Naive thymus-derived CD4-positive, alpha-beta T cell (primary cell): ENCODE measurements around the gene FMNL2. TPM values are rescaled to one million over a fixed set of nuclear protein-coding genes. Genes with fewer than 3 reads are reported as not detected.

Experiments used
- ATAC-seq: fragments of 150-1000 bp; cut with Tn5 transposase; 2 replicates; pipeline ENCODE4 v1.10.0; 2021; ENCODE audit warnings: mild to moderate bottlenecking, moderate library complexity
- CTCF ChIA-PET: fragments of 350-600 bp; sonication (Branson Sonifier 250); formaldehyde crosslinking; loops from one replicate; lab custom pipeline; 2021; ENCODE audit warnings: antibody characterized with exemption; lab: Charles Lee
- POLR2A ChIA-PET: fragments of 350-600 bp; sonication (Branson Sonifier 250); formaldehyde crosslinking; loops from one replicate; lab custom pipeline; 2021; ENCODE audit warnings: antibody characterized with exemption, inconsistent platforms; lab: Charles Lee
- DNase-seq, 9 donors: peaks; one replicate each; pipeline versions ENCODE4 v3.0.0 to v3.0.0-alpha.2; 2020 to 2022; ENCODE audit warnings: mixed read lengths in 1 of 9
- H3K27ac ChIP-seq: one replicate; pipeline ENCODE4 v1.7.0; 2013; ENCODE audit warnings: mild to moderate bottlenecking, low read depth, low read length, moderate library complexity
- H3K27me3 ChIP-seq, 2 donors: one replicate each; pipeline ENCODE4 v1.7.0; 2013; ENCODE audit warnings: low read length in 2 of 2, mild to moderate bottlenecking in 2 of 2, moderate library complexity in 2 of 2; ENCODE audit not compliant: control insufficient read depth in 2 of 2, insufficient read depth in 2 of 2
- H3K36me3 ChIP-seq, 3 experiments: 1 replicate in 2 of 3; 2 replicates in 1 of 3; pipeline ENCODE4 v1.7.0; 2013; ENCODE audit warnings: low read length in 3 of 3, mild to moderate bottlenecking in 3 of 3, moderate library complexity in 1 of 3; ENCODE audit not compliant: insufficient read depth in 3 of 3, control insufficient read depth in 2 of 3
- H3K4me1 ChIP-seq, 2 donors: one replicate each; pipeline ENCODE4 v1.7.0; 2013; ENCODE audit warnings: low read length in 2 of 2, mild to moderate bottlenecking in 2 of 2, moderate library complexity in 1 of 2; ENCODE audit not compliant: control insufficient read depth in 2 of 2, insufficient read depth in 2 of 2
- H3K4me3 ChIP-seq: 2 replicates; pipeline ENCODE4 v1.7.0; 2013; ENCODE audit warnings: mild to moderate bottlenecking, low read length
- H3K9me3 ChIP-seq, 3 experiments: 1 replicate in 2 of 3; 2 replicates in 1 of 3; pipeline ENCODE4 v1.7.0; 2013; ENCODE audit warnings: low read length in 3 of 3; ENCODE audit not compliant: control insufficient read depth in 2 of 3
- H3K27ac Mint-ChIP-seq, 9 donors: one replicate each; pipeline ENCODE4 v1.8.0; 2020 to 2022; ENCODE audit warnings: mixed read lengths in 9 of 9, mild to moderate bottlenecking in 8 of 9, moderate library complexity in 5 of 9, inconsistent platforms in 2 of 9
- H3K27me3 Mint-ChIP-seq, 5 donors: one replicate each; pipeline ENCODE4 v1.8.0; 2021 to 2022; ENCODE audit warnings: mixed read lengths in 5 of 5, mild to moderate bottlenecking in 1 of 5
- H3K36me3 Mint-ChIP-seq, 5 donors: one replicate each; pipeline ENCODE4 v1.8.0; 2020 to 2022; ENCODE audit warnings: mixed read lengths in 5 of 5, mild to moderate bottlenecking in 3 of 5, inconsistent platforms in 1 of 5
- H3K4me1 Mint-ChIP-seq, 7 donors: one replicate each; pipeline ENCODE4 v1.8.0; 2020 to 2022; ENCODE audit warnings: mixed read lengths in 7 of 7, mild to moderate bottlenecking in 3 of 7, inconsistent platforms in 1 of 7
- H3K4me3 Mint-ChIP-seq, 10 donors: one replicate each; pipeline ENCODE4 v1.8.0; 2020 to 2022; ENCODE audit warnings: mild to moderate bottlenecking in 10 of 10, mixed read lengths in 10 of 10, moderate library complexity in 6 of 10, inconsistent platforms in 2 of 10
- H3K9me3 Mint-ChIP-seq, 11 donors: one replicate each; pipeline ENCODE4 v1.8.0; 2020 to 2022; ENCODE audit warnings: mixed read lengths in 11 of 11, mild to moderate bottlenecking in 4 of 11, inconsistent platforms in 1 of 11, moderate library complexity in 1 of 11
- intact Hi-C, 2 donors: fragments of 100-400 bp; cut with micrococcal nuclease; formaldehyde crosslinking; loops; one replicate each; pipeline ENCODE4 v1.15.1; 2023
- polyA plus RNA-seq, 2 donors: library from polyadenylated mRNA; unstranded; fragments of 300-500 nt; fragmentation: Illumina TruSeq; gene quantifications; one replicate each; pipeline ENCODE4 v1.2.3, GENCODE V29; 2021
- total RNA-seq, 6 experiments: library from RNA in 5 of 6; stranded (reverse) in 5 of 6; gene quantifications; 1 replicate in 5 of 6; 2 replicates in 1 of 6; pipeline ENCODE4 v1.2.3 and lab custom pipeline; 2021 to 2026

FMNL2 gene
- total and polyA plus RNA-seq, 7 experiments from 2014 or later = 0.16 to 2.7 (median 1.2) TPM

- no peaks in the 10 kb centered on the region for H3K36me3 Mint-ChIP-seq
- no peaks in the 10 kb centered on the region for H3K9me3 Mint-ChIP-seq
- no peak overlapping the region for H3K27ac ChIP-seq
- no peaks in the 10 kb centered on the region for H3K9me3 ChIP-seq
- no peak overlapping the region for H3K27ac Mint-ChIP-seq
- no peak overlapping the region for H3K4me3 ChIP-seq
- H3K4me3 Mint-ChIP-seq = no peak overlapping the region
- H3K27me3 Mint-ChIP-seq = peaks cover 0 to 9% (median 0%) of the 10 kb centered on the region in 5 donors
- ATAC-seq = no peak
- H3K36me3 ChIP-seq = no peaks in the 10 kb centered on the region
- ChIA-PET CTCF (no interaction called here), POLR2A (no interaction called here)
- H3K4me1 Mint-ChIP-seq = no peaks in the 10 kb centered on the region
- DNase-seq = no peak
- H3K27me3 ChIP-seq = no peaks in the 10 kb centered on the region
- H3K4me1 ChIP-seq = no peaks in the 10 kb centered on the region
- intact Hi-C loops = no loop called here
Measured at GRCh38 chr2:152548996-152549395, 214.0 kb downstream of the FMNL2 start.

GRCh38 chr2:152549423-152549822 lies 214.4 kb downstream of the FMNL2 start:
- H3K27me3 Mint-ChIP-seq = peaks cover 0 to 9% (median 0%) of the 10 kb centered on the region in 5 donors
- Histone ChIP-seq H3K27me3 (no peaks in the 10 kb centered on the region), H3K4me1 (no peaks in the 10 kb centered on the region), H3K27ac (no peak overlapping the region), H3K9me3 (no peaks in the 10 kb centered on the region), H3K4me3 (no peak overlapping the region), H3K36me3 (no peaks in the 10 kb centered on the region)
- no peak overlapping the region for H3K27ac Mint-ChIP-seq
- H3K4me1 Mint-ChIP-seq = no peaks in the 10 kb centered on the region
- intact Hi-C loops = no loop called here
- no peaks in the 10 kb centered on the region for H3K36me3 Mint-ChIP-seq
- ChIA-PET POLR2A (no interaction called here), CTCF (no interaction called here)
- DNase-seq = no peak
- no peaks in the 10 kb centered on the region for H3K9me3 Mint-ChIP-seq
- ATAC-seq = no peak
- no peak overlapping the region for H3K4me3 Mint-ChIP-seq

- CTCF ChIA-PET = no interaction called here
Measured at GRCh38 chr2:152550386-152550785, 215.4 kb downstream of the FMNL2 start.

GRCh38 chr2:152552888-152553287 lies 217.9 kb downstream of the FMNL2 start:
- intact Hi-C loops = no loop called here

More at GRCh38 chr2:152550386-152550785, 215.4 kb downstream of the FMNL2 start:
- Mint-ChIP-seq H3K9me3 (no peaks in the 10 kb centered on the region), H3K27me3 (peaks cover 0 to 9% (median 0%) of the 10 kb centered on the region in 5 donors), H3K4me3 (no peak overlapping the region), H3K27ac (no peak overlapping the region), H3K36me3 (no peaks in the 10 kb centered on the region), H3K4me1 (no peaks in the 10 kb centered on the region)
- no peak overlapping the region for H3K27ac ChIP-seq
- POLR2A ChIA-PET = no interaction called here
- ATAC-seq = no peak
- no peaks in the 10 kb centered on the region for H3K36me3 ChIP-seq
- intact Hi-C loops = no loop called here
- DNase-seq = no peak
- H3K27me3 ChIP-seq = no peaks in the 10 kb centered on the region
- no peaks in the 10 kb centered on the region for H3K4me1 ChIP-seq
- H3K9me3 ChIP-seq = no peaks in the 10 kb centered on the region
- no peak overlapping the region for H3K4me3 ChIP-seq

GRCh38 chr2:152553518-152553917 lies 218.5 kb downstream of the FMNL2 start:
- intact Hi-C loops = no loop called here
- Mint-ChIP-seq H3K36me3 (no peaks in the 10 kb centered on the region), H3K27me3 (peaks cover 0 to 9% (median 0%) of the 10 kb centered on the region in 5 donors), H3K27ac (no peak overlapping the region), H3K4me1 (no peaks in the 10 kb centered on the region), H3K4me3 (no peak overlapping the region), H3K9me3 (no peaks in the 10 kb centered on the region)
- Histone ChIP-seq H3K36me3 (no peaks in the 10 kb centered on the region), H3K9me3 (no peaks in the 10 kb centered on the region), H3K27me3 (no peaks in the 10 kb centered on the region), H3K4me1 (no peaks in the 10 kb centered on the region), H3K27ac (no peak overlapping the region), H3K4me3 (no peak overlapping the region)
- POLR2A ChIA-PET = no interaction called here
- ATAC-seq = no peak
- CTCF ChIA-PET = interaction anchor here (0.6 kb wide), 1 partner anchor 379 kb away, joined by 4 read pairs; no protein-coding TSS in a partner anchor
- DNase-seq = no peak

More at GRCh38 chr2:152552888-152553287, 217.9 kb downstream of the FMNL2 start:
- ChIA-PET CTCF (no interaction called here), POLR2A (no interaction called here)
- no peaks in the 10 kb centered on the region for H3K9me3 Mint-ChIP-seq
- H3K27ac ChIP-seq = no peak overlapping the region
- H3K4me1 Mint-ChIP-seq = no peaks in the 10 kb centered on the region
- no peaks in the 10 kb centered on the region for H3K27me3 ChIP-seq
- H3K4me1 ChIP-seq = no peaks in the 10 kb centered on the region
- peaks cover 0 to 9% (median 0%) of the 10 kb centered on the region in 5 donors for H3K27me3 Mint-ChIP-seq
- no peaks in the 10 kb centered on the region for H3K36me3 ChIP-seq
- no peak overlapping the region for H3K27ac Mint-ChIP-seq
- H3K4me3 Mint-ChIP-seq = no peak overlapping the region
- DNase-seq (no peak), ATAC-seq (no peak)
- no peak overlapping the region for H3K4me3 ChIP-seq
- H3K9me3 ChIP-seq = no peaks in the 10 kb centered on the region
- no peaks in the 10 kb centered on the region for H3K36me3 Mint-ChIP-seq

GRCh38 chr2:152555048-152555447 lies 220.1 kb downstream of the FMNL2 start:
- Histone ChIP-seq H3K27ac (no peak overlapping the region), H3K4me3 (no peak overlapping the region), H3K9me3 (no peaks in the 10 kb centered on the region), H3K27me3 (no peaks in the 10 kb centered on the region), H3K36me3 (no peaks in the 10 kb centered on the region), H3K4me1 (no peaks in the 10 kb centered on the region)
- POLR2A ChIA-PET = no interaction called here
- Mint-ChIP-seq H3K4me3 (no peak overlapping the region), H3K4me1 (no peaks in the 10 kb centered on the region), H3K36me3 (no peaks in the 10 kb centered on the region), H3K27ac (no peak overlapping the region), H3K27me3 (peaks cover 0 to 9% (median 2%) of the 10 kb centered on the region in 5 donors), H3K9me3 (no peaks in the 10 kb centered on the region)
- no peak for ATAC-seq
- intact Hi-C loops = no loop called here
- CTCF ChIA-PET = no interaction called here
- DNase-seq = no peak

- ATAC-seq = no peak
- POLR2A ChIA-PET = no interaction called here
- CTCF ChIA-PET = no interaction called here
- no peak for DNase-seq
- no peak overlapping the region for H3K27ac ChIP-seq
- no peaks in the 10 kb centered on the region for H3K9me3 ChIP-seq
- Mint-ChIP-seq H3K27ac (no peak overlapping the region), H3K9me3 (no peaks in the 10 kb centered on the region), H3K4me3 (no peak overlapping the region), H3K36me3 (no peaks in the 10 kb centered on the region), H3K4me1 (no peaks in the 10 kb centered on the region), H3K27me3 (peaks cover 0 to 9% (median 2%) of the 10 kb centered on the region in 5 donors)
- no peaks in the 10 kb centered on the region for H3K36me3 ChIP-seq
- no peaks in the 10 kb centered on the region for H3K4me1 ChIP-seq
- no peak overlapping the region for H3K4me3 ChIP-seq
- no peaks in the 10 kb centered on the region for H3K27me3 ChIP-seq
- intact Hi-C loops = no loop called here
Measured at GRCh38 chr2:152556506-152556905, 221.5 kb downstream of the FMNL2 start.
